Lung microvascular endothelial cell (primary cell): ENCODE results near the gene NCR3LG1. TPM values are rescaled to one million over a fixed set of nuclear protein-coding genes. Genes with fewer than 3 reads are reported as not detected.

Experiments used
- DNase-seq, 2 donors: peaks; one replicate each; pipeline versions ENCODE4 v3.0.0 to v3.0.0-alpha.2; 2010; ENCODE audit warnings: low read depth in 2 of 2
- total RNA-seq: library from RNA; depleted of rRNA; stranded (reverse); fragments of >200 nt; gene quantifications from 2 replicates; pipeline ENCODE4 v1.2.1, GENCODE V29; 2014

Gene NCR3LG1
- total RNA-seq = 0.20 and 0.87 TPM in 2 replicates

GRCh38 chr11:17351510-17352176, at the start of gene NCR3LG1:
NCR3LG1 (plus strand) TSS chr11:17351800; CDS start chr11:17351970, 170 bp downstream.
- peak; percentile 48 to 66 for DNase-seq

- DNase-seq = no peak
Observed at GRCh38 chr11:17313349-17314231, 38.0 kb upstream of the NCR3LG1 start.

GRCh38 chr11:17314232-17314547, 37.4 kb upstream of the NCR3LG1 start:
- DNase-seq = peak in 1 of 2 donors; percentile 65

- DNase-seq = no peak
Observed at GRCh38 chr11:17314904-17315426, 36.6 kb upstream of the NCR3LG1 start.

GRCh38 chr11:17328871-17329494, 22.6 kb upstream of the NCR3LG1 start:
- no peak for DNase-seq

- no peak for DNase-seq
Observed at GRCh38 chr11:17331669-17332068, 19.9 kb upstream of the NCR3LG1 start.

- DNase-seq = no peak
Observed at GRCh38 chr11:17333799-17334586, 17.6 kb upstream of the NCR3LG1 start.

GRCh38 chr11:17343257-17343656, 8.3 kb upstream of the NCR3LG1 start:
- no peak for DNase-seq

- DNase-seq = peak in 1 of 2 donors; percentile 50
Observed at GRCh38 chr11:17343907-17344306, 7.7 kb upstream of the NCR3LG1 start.

- no peak for DNase-seq
Observed at GRCh38 chr11:17347676-17348075, 3.9 kb upstream of the NCR3LG1 start.

GRCh38 chr11:17350455-17351171, 987 bp upstream of the NCR3LG1 start:
- no peak for DNase-seq

- no peak for DNase-seq
Observed at GRCh38 chr11:17351172-17351509, 459 bp upstream of the NCR3LG1 start.

- DNase-seq = peak; percentile 47 to 84
Observed at GRCh38 chr11:17352950-17353820, 1.6 kb downstream of the NCR3LG1 start.

GRCh38 chr11:17353821-17354600, 2.4 kb downstream of the NCR3LG1 start:
- DNase-seq = no peak

- DNase-seq = peak; percentile 76 to 78
Observed at GRCh38 chr11:17354601-17354991, 3.0 kb downstream of the NCR3LG1 start.

GRCh38 chr11:17366495-17366894, 14.9 kb downstream of the NCR3LG1 start:
- DNase-seq = no peak

GRCh38 chr11:17368551-17368950, 17.0 kb downstream of the NCR3LG1 start:
- no peak for DNase-seq

GRCh38 chr11:17369094-17369493, 17.5 kb downstream of the NCR3LG1 start:
- no peak for DNase-seq

- no peak for DNase-seq
Observed at GRCh38 chr11:17369684-17370243, 18.2 kb downstream of the NCR3LG1 start.
